GM23338 (cell line): ENCODE data around the gene MYL12B. TPM values are rescaled to one million over a fixed set of nuclear protein-coding genes. Genes with fewer than 3 reads are reported as not detected.

ENCODE experiments used
- ATAC-seq: fragments of 200-7000 bp; cut with Tn5 transposase; 3 replicates; pipeline ENCODE4 v1.9.1; 2020
- DNase-seq: peaks from one replicate; pipeline ENCODE4 v3.0.0-alpha.2; 2015; ENCODE audit warnings: low spot score
- H2AFZ ChIP-seq: fragments of 200-600 bp; sonication (generic); 2 replicates; pipeline ENCODE4 v1.8.0; 2016; ENCODE audit warnings: antibody characterized with exemption, mild to moderate bottlenecking, moderate library complexity
- H3F3A ChIP-seq: fragments of 200-600 bp; sonication (generic); replicated peaks from 2 replicates; pipeline ENCODE4 v1.8.0; 2017; ENCODE audit warnings: antibody characterized with exemption, mixed run types, low read depth
- H3K27ac ChIP-seq: fragments of 200-600 bp; sonication (generic); 2 replicates; pipeline ENCODE4 v1.6.1; 2016; ENCODE audit warnings: low read depth
- H3K27me3 ChIP-seq: fragments of 200-600 bp; sonication (generic); 2 replicates; pipeline ENCODE4 v1.8.0; 2016; ENCODE audit warnings: mild to moderate bottlenecking, mixed run types, moderate library complexity; ENCODE audit not compliant: insufficient read depth
- H3K36me3 ChIP-seq: fragments of 200-600 bp; sonication (generic); 2 replicates; pipeline ENCODE4 v1.8.0; 2016; ENCODE audit warnings: mild to moderate bottlenecking; ENCODE audit not compliant: insufficient read depth
- H3K4me1 ChIP-seq: fragments of 200-600 bp; sonication (generic); 2 replicates; pipeline ENCODE4 v1.8.0; 2016; ENCODE audit warnings: mild to moderate bottlenecking, moderate library complexity; ENCODE audit not compliant: insufficient read depth
- H3K4me2 ChIP-seq: fragments of 200-600 bp; sonication (generic); 2 replicates; pipeline ENCODE4 v1.7.1; 2017; ENCODE audit warnings: mixed run types
- H3K4me3 ChIP-seq: fragments of 200-600 bp; sonication (generic); 2 replicates; pipeline ENCODE4 v1.6.1; 2016; ENCODE audit warnings: mixed run types
- H3K79me2 ChIP-seq: fragments of 200-600 bp; sonication (generic); replicated peaks from 2 replicates; pipeline ENCODE4 v1.8.0; 2017; ENCODE audit warnings: mild to moderate bottlenecking; ENCODE audit not compliant: insufficient read depth
- H3K9me2 ChIP-seq: fragments of 200-600 bp; sonication (generic); 2 replicates; pipeline ENCODE4 v1.8.0; 2017; ENCODE audit not compliant: insufficient read depth
- H4K20me1 ChIP-seq: fragments of 200-600 bp; sonication (generic); replicated peaks from 2 replicates; pipeline ENCODE4 v1.8.0; 2017; ENCODE audit warnings: mild to moderate bottlenecking; ENCODE audit not compliant: insufficient read depth
- H3K27ac Mint-ChIP-seq: 2 replicates; pipeline ENCODE4 v1.8.0; 2020; ENCODE audit warnings: inconsistent platforms, mild to moderate bottlenecking, moderate library complexity, mixed read lengths
- H3K27me3 Mint-ChIP-seq: 3 replicates; pipeline ENCODE4 v1.8.0; 2022; ENCODE audit warnings: low read depth, mild to moderate bottlenecking, moderate library complexity, mixed read lengths, inconsistent platforms; ENCODE audit not compliant: insufficient read depth, poor library complexity
- H3K36me3 Mint-ChIP-seq: 3 replicates; pipeline ENCODE4 v1.8.0; 2021; ENCODE audit warnings: low read depth, mild to moderate bottlenecking, inconsistent platforms, moderate library complexity, mixed read lengths
- H3K4me1 Mint-ChIP-seq: 3 replicates; pipeline ENCODE4 v1.8.0; 2020; ENCODE audit warnings: mild to moderate bottlenecking, inconsistent platforms, mixed read lengths
- H3K4me3 Mint-ChIP-seq: 3 replicates; pipeline ENCODE4 v1.8.0; 2021; ENCODE audit warnings: moderate library complexity, mild to moderate bottlenecking, inconsistent platforms, mixed read lengths
- H3K9me3 Mint-ChIP-seq: 3 replicates; pipeline ENCODE4 v1.8.0; 2020; ENCODE audit warnings: moderate library complexity, mild to moderate bottlenecking, inconsistent platforms, mixed read lengths
- CTCF ChIP-seq, 2 experiments: fragments of 200-600 bp in 1 of 2; sonication (generic) in 1 of 2; conservative IDR thresholded peaks; 2 replicates each; pipeline versions ENCODE4 v1.5.1 to v1.6.1; 2016 to 2017; ENCODE audit warnings: antibody characterized with exemption in 2 of 2, low read depth in 2 of 2, mild to moderate bottlenecking in 2 of 2, moderate library complexity in 1 of 2
- EZH2 ChIP-seq: fragments of 200-600 bp; sonication (generic); IDR thresholded peaks from one replicate; pipeline ENCODE4 v1.8.0; 2017; ENCODE audit warnings: antibody characterized with exemption, mild to moderate bottlenecking, low read depth; ENCODE audit not compliant: unreplicated experiment
- EZH2phosphoT487 ChIP-seq: fragments of 200-600 bp; sonication (generic); IDR thresholded peaks from one replicate; pipeline ENCODE4 v1.8.1; 2018; ENCODE audit warnings: antibody characterized with exemption; ENCODE audit not compliant: unreplicated experiment
- JUNB ChIP-seq: IDR thresholded peaks from one replicate; pipeline ENCODE4 v1.6.1; 2016; ENCODE audit warnings: antibody characterized with exemption; ENCODE audit not compliant: unreplicated experiment
- NANOG ChIP-seq: IDR thresholded peaks from 2 replicates; pipeline ENCODE4 v1.6.1; 2016; ENCODE audit warnings: antibody characterized with exemption, borderline replicate concordance
- POLR2AphosphoS5 ChIP-seq: IDR thresholded peaks from 2 replicates; pipeline ENCODE4 v1.6.1; 2016; ENCODE audit warnings: antibody characterized with exemption, low read depth
- REST ChIP-seq: IDR thresholded peaks from one replicate; pipeline ENCODE4 v1.6.1; 2018; ENCODE audit warnings: antibody characterized with exemption; ENCODE audit not compliant: unreplicated experiment
- STAT1 ChIP-seq: IDR thresholded peaks from one replicate; pipeline ENCODE4 v1.6.1; 2016; ENCODE audit warnings: antibody characterized with exemption; ENCODE audit not compliant: unreplicated experiment
- ZNF114 ChIP-seq: fragments of 250-450 bp; sonication (Bioruptor Pico); IDR thresholded peaks from 2 replicates; pipeline ENCODE4 v1.5.0; 2020; ENCODE audit warnings: mild to moderate bottlenecking, moderate library complexity
- ZNF331 ChIP-seq: fragments of 250-450 bp; sonication (Bioruptor Pico); IDR thresholded peaks from 2 replicates; pipeline ENCODE4 v1.5.0; 2020; ENCODE audit warnings: low read depth, mild to moderate bottlenecking, moderate library complexity
- polyA plus RNA-seq: library from polyadenylated mRNA; unstranded; fragments of >200 nt; fragmentation: Nextera tagmentation; extraction: Ambion mirVana; gene quantifications from 2 replicates; pipeline ENCODE4 v1.2.1, GENCODE V29; 2016
- total RNA-seq: library from RNA; depleted of rRNA; stranded (reverse); fragments of >200 nt; shearing (Covaris generic); gene quantifications from 2 replicates; pipeline ENCODE4 v1.2.3, GENCODE V29; 2014
- TF ChIP-seq, protein P1 (sequence below): fragments of 250-450 bp; sonication (Bioruptor Pico); IDR thresholded peaks from 2 replicates; pipeline ENCODE4 v1.5.0; 2020; ENCODE audit warnings: mild to moderate bottlenecking, moderate library complexity

Gene MYL12B
- total and polyA plus RNA-seq, 2 experiments from 2014 or later: 165 to 330 TPM

- TF ChIP-seq NANOG: no peak
- no peak for TF ChIP-seq EZH2
- TF ChIP-seq JUNB: no peak
- TF ChIP-seq POLR2AphosphoS5: no peak
- H3K4me1 Mint-ChIP-seq: peaks cover under 1% of the 10 kb centered on the region; the same call in 2 of the 3 replicates
These were observed 36.3 kb upstream of the MYL12B start for GRCh38 chr18:3225588-3225987.

DNA sequence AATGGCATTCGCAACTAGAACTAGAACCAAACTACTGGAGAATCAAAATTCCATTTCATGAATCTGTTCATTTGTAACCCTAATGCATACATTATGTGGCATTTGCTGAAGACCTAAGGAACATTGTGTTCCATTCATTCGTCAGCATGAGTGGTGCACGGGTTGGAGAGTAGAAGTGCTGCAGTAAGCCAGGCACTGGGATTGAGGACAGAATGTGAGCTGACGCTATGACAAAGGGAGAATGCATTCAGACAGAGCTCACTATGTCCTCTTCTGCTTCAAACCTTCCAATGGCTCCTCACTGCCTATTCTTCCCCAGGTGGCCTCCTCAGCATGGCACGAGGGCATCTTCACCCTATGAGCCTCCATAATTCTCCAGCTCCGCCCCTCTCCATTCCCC lies 35.9 kb upstream of the MYL12B start:
- no peak overlapping the region for H2AFZ ChIP-seq
- H3K27me3 Mint-ChIP-seq: peaks cover 2% of the 10 kb centered on the region
- no peak overlapping the region for H3K4me3 ChIP-seq
- no peaks in the 10 kb centered on the region for H3K27me3 ChIP-seq
- H3K36me3 Mint-ChIP-seq: no peaks in the 10 kb centered on the region
- H3K9me2 ChIP-seq: peaks cover 3% of the 10 kb centered on the region; the same call in 1 of the 2 replicates
- no peak for ATAC-seq
- no peak overlapping the region for H3K4me3 Mint-ChIP-seq
- H3K27ac ChIP-seq: no peak overlapping the region
- no peak overlapping the region for H3K27ac Mint-ChIP-seq
- H3F3A ChIP-seq: no peaks in the 10 kb centered on the region
- no peaks in the 10 kb centered on the region for H3K4me1 ChIP-seq
- DNase-seq: no peak
- no peak overlapping the region for H3K4me2 ChIP-seq
- no peaks in the 10 kb centered on the region for H3K36me3 ChIP-seq
- no peaks in the 10 kb centered on the region for H3K9me3 Mint-ChIP-seq
- H3K79me2 ChIP-seq: no peaks in the 10 kb centered on the region
- H3K4me1 Mint-ChIP-seq: peaks cover 5% of the 10 kb centered on the region
- H4K20me1 ChIP-seq: no peaks in the 10 kb centered on the region
- no peak for TF ChIP-seq CTCF (conservative IDR thresholded peaks at IDR 0.05; ENCODE audit: low read depth in 2 of 2)
- TF ChIP-seq, protein P1, sequence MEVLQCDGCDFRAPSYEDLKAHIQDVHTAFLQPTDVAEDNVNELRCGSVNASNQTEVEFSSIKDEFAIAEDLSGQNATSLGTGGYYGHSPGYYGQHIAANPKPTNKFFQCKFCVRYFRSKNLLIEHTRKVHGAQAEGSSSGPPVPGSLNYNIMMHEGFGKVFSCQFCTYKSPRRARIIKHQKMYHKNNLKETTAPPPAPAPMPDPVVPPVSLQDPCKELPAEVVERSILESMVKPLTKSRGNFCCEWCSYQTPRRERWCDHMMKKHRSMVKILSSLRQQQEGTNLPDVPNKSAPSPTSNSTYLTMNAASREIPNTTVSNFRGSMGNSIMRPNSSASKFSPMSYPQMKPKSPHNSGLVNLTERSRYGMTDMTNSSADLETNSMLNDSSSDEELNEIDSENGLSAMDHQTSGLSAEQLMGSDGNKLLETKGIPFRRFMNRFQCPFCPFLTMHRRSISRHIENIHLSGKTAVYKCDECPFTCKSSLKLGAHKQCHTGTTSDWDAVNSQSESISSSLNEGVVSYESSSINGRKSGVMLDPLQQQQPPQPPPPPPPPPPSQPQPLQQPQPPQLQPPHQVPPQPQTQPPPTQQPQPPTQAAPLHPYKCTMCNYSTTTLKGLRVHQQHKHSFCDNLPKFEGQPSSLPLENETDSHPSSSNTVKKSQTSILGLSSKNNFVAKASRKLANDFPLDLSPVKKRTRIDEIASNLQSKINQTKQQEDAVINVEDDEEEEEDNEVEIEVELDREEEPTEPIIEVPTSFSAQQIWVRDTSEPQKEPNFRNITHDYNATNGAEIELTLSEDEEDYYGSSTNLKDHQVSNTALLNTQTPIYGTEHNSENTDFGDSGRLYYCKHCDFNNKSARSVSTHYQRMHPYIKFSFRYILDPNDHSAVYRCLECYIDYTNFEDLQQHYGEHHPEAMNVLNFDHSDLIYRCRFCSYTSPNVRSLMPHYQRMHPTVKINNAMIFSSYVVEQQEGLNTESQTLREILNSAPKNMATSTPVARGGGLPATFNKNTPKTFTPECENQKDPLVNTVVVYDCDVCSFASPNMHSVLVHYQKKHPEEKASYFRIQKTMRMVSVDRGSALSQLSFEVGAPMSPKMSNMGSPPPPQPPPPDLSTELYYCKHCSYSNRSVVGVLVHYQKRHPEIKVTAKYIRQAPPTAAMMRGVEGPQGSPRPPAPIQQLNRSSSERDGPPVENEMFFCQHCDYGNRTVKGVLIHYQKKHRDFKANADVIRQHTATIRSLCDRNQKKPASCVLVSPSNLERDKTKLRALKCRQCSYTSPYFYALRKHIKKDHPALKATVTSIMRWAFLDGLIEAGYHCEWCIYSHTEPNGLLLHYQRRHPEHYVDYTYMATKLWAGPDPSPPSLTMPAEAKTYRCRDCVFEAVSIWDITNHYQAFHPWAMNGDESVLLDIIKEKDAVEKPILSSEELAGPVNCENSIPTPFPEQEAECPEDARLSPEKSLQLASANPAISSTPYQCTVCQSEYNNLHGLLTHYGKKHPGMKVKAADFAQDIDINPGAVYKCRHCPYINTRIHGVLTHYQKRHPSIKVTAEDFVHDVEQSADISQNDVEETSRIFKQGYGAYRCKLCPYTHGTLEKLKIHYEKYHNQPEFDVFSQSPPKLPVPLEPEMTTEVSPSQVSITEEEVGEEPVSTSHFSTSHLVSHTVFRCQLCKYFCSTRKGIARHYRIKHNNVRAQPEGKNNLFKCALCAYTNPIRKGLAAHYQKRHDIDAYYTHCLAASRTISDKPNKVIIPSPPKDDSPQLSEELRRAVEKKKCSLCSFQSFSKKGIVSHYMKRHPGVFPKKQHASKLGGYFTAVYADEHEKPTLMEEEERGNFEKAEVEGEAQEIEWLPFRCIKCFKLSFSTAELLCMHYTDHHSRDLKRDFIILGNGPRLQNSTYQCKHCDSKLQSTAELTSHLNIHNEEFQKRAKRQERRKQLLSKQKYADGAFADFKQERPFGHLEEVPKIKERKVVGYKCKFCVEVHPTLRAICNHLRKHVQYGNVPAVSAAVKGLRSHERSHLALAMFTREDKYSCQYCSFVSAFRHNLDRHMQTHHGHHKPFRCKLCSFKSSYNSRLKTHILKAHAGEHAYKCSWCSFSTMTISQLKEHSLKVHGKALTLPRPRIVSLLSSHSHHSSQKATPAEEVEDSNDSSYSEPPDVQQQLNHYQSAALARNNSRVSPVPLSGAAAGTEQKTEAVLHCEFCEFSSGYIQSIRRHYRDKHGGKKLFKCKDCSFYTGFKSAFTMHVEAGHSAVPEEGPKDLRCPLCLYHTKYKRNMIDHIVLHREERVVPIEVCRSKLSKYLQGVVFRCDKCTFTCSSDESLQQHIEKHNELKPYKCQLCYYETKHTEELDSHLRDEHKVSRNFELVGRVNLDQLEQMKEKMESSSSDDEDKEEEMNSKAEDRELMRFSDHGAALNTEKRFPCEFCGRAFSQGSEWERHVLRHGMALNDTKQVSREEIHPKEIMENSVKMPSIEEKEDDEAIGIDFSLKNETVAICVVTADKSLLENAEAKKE (CRISPR knock-in tag): no peak
- TF ChIP-seq POLR2AphosphoS5: no peak
- no peak for TF ChIP-seq STAT1
- TF ChIP-seq NANOG: no peak
- no peak for TF ChIP-seq ZNF114 (CRISPR knock-in tag)
- no peak for TF ChIP-seq EZH2
- TF ChIP-seq ZNF331 (CRISPR knock-in tag): no peak
- TF ChIP-seq EZH2phosphoT487: no peak
- no peak for TF ChIP-seq REST

More at GRCh38 chr18:3225588-3225987, 36.3 kb upstream of the MYL12B start:
- H3K79me2 ChIP-seq: no peaks in the 10 kb centered on the region
- Mint-ChIP-seq H3K27me3 (peaks cover 2% of the 10 kb centered on the region), H3K36me3 (no peaks in the 10 kb centered on the region), H3K9me3 (no peaks in the 10 kb centered on the region), H3K27ac (no peak overlapping the region), H3K4me3 (no peak overlapping the region)
- no peak overlapping the region for H2AFZ ChIP-seq
- H3K4me3 ChIP-seq: no peak overlapping the region
- no peak overlapping the region for H3K4me2 ChIP-seq
- DNase-seq (no peak), ATAC-seq (no peak)
- H3K4me1 ChIP-seq: peaks cover under 1% of the 10 kb centered on the region; the same call in 1 of the 2 replicates
- no peaks in the 10 kb centered on the region for H4K20me1 ChIP-seq
- H3F3A ChIP-seq: no peaks in the 10 kb centered on the region
- H3K27ac ChIP-seq: no peak overlapping the region
- no peaks in the 10 kb centered on the region; the same call in 1 of the 2 replicates for H3K9me2 ChIP-seq
- no peaks in the 10 kb centered on the region for H3K27me3 ChIP-seq
- no peaks in the 10 kb centered on the region for H3K36me3 ChIP-seq
